Measurements from ENCODE around the gene CCDC183.
"Not testable (repeated sequence)": the region's sequence is repeated elsewhere in the genome, so short reads cannot be mapped to it uniquely, and the experiment has no call there.

CCDC183 gene

GRCh38 chr9:136826703-136827582, 30.8 kb downstream of the CCDC183 start:
- no peak for DNase-seq

- no peak for DNase-seq
Observed at GRCh38 chr9:136827794-136828473, 31.8 kb downstream of the CCDC183 start.

GRCh38 chr9:136828474-136829140, 32.5 kb downstream of the CCDC183 start:
- DNase-seq: no peak

- no peak for DNase-seq
Observed at GRCh38 chr9:136829412-136829811, 33.3 kb downstream of the CCDC183 start.

GRCh38 chr9:136829981-136830885, 34.1 kb downstream of the CCDC183 start:
- no peak for DNase-seq

- no peak for DNase-seq
Observed at GRCh38 chr9:136831002-136831719, 35.0 kb downstream of the CCDC183 start.

- DNase-seq: no peak
Observed at GRCh38 chr9:136831720-136832104, 35.6 kb downstream of the CCDC183 start.

- no peak for DNase-seq
Observed at GRCh38 chr9:136832581-136832980, 36.4 kb downstream of the CCDC183 start.

GRCh38 chr9:136833381-136834048, 37.4 kb downstream of the CCDC183 start:
- not testable (repeated sequence) for DNase-seq

GRCh38 chr9:136835162-136835931, 39.2 kb downstream of the CCDC183 start:
- DNase-seq: no peak

GRCh38 chr9:136835932-136836904, 40.1 kb downstream of the CCDC183 start:
- no peak for DNase-seq

- DNase-seq: no peak
Observed at GRCh38 chr9:136837146-136837855, 41.2 kb downstream of the CCDC183 start.

- DNase-seq: not testable (repeated sequence)
Observed at GRCh38 chr9:136837856-136838277, 41.7 kb downstream of the CCDC183 start.

GRCh38 chr9:136838314-136839228, 42.4 kb downstream of the CCDC183 start:
- DNase-seq: no peak

GRCh38 chr9:136839229-136840139, 43.3 kb downstream of the CCDC183 start:
- DNase-seq: no peak
